Uterus (tissue), 2 donors: ENCODE data around the gene SOCS6.

ENCODE experiments used
- POLR2A ChIP-seq, 2 donors: fragments of 450-650 bp; IDR thresholded peaks; one replicate each; pipeline ENCODE4 v1.6.1; 2016; ENCODE audit warnings: antibody characterized with exemption in 2 of 2, mild to moderate bottlenecking in 1 of 2, moderate library complexity in 1 of 2
- TF ChIP-seq, protein P1 (sequence below), 4 experiments: fragments of 200-600 bp in 2 of 4; fragments of 450-650 bp in 2 of 4; sonication (generic) in 2 of 4; IDR thresholded peaks; one replicate each; pipeline ENCODE4 v1.5.1; 2016 to 2019; ENCODE audit warnings: antibody characterized with exemption in 4 of 4, mild to moderate bottlenecking in 2 of 4, moderate library complexity in 1 of 4

DNA sequence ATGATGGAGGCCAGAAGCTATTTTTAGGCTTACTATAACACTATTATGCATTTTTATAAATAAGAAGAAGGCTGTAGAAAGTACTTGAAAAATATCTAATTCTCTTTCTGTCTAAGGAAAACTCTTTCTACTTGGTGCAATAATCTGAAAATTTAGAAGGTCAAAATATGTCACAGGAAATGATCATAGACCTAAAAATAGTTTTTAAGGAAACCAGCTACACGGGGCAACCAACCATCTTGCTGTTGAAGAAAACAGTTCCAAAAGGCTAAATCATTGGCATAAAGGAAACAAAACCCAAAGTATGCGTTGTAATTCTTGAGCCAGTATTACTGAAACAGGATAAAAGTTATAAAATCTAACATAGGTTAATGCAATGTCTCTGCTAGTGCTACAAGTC, 40.2 kb downstream of the SOCS6 start:
- no peak for TF ChIP-seq POLR2A (IDR thresholded peaks at IDR 0.05)
- TF ChIP-seq, protein P1, sequence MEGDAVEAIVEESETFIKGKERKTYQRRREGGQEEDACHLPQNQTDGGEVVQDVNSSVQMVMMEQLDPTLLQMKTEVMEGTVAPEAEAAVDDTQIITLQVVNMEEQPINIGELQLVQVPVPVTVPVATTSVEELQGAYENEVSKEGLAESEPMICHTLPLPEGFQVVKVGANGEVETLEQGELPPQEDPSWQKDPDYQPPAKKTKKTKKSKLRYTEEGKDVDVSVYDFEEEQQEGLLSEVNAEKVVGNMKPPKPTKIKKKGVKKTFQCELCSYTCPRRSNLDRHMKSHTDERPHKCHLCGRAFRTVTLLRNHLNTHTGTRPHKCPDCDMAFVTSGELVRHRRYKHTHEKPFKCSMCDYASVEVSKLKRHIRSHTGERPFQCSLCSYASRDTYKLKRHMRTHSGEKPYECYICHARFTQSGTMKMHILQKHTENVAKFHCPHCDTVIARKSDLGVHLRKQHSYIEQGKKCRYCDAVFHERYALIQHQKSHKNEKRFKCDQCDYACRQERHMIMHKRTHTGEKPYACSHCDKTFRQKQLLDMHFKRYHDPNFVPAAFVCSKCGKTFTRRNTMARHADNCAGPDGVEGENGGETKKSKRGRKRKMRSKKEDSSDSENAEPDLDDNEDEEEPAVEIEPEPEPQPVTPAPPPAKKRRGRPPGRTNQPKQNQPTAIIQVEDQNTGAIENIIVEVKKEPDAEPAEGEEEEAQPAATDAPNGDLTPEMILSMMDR (IDR thresholded peaks at IDR 0.05), result no peak
